Loucy (cell line): ENCODE results near the gene SHPK.

Source experiments
- H2AFZ ChIP-seq: fragments of 200-600 bp; sonication (generic); 2 replicates; pipeline ENCODE4 v1.6.0; 2016; ENCODE audit warnings: antibody characterized with exemption, mild to moderate bottlenecking, low read length, moderate library complexity
- H3F3A ChIP-seq: fragments of 200-600 bp; 2 replicates; pipeline ENCODE4 v1.6.0; 2016; ENCODE audit warnings: antibody characterized with exemption, low read depth, mild to moderate bottlenecking
- H3K27me3 ChIP-seq: fragments of 200-600 bp; sonication (generic); 2 replicates; pipeline ENCODE4 v1.6.1; 2014; ENCODE audit warnings: low read length, mild to moderate bottlenecking; ENCODE audit not compliant: insufficient read depth, poor library complexity, severe bottlenecking
- H3K36me3 ChIP-seq: fragments of 200-600 bp; sonication (generic); 2 replicates; pipeline ENCODE4 v1.6.1; 2016; ENCODE audit warnings: low read length; ENCODE audit not compliant: insufficient read depth
- H3K4me1 ChIP-seq: fragments of 200-600 bp; sonication (generic); 2 replicates; pipeline ENCODE4 v1.5.1; 2014; ENCODE audit warnings: low read length, mild to moderate bottlenecking; ENCODE audit not compliant: insufficient read depth, poor library complexity, severe bottlenecking
- H3K4me2 ChIP-seq: fragments of 200-600 bp; sonication (generic); 2 replicates; pipeline ENCODE4 v1.6.0; 2014; ENCODE audit warnings: antibody characterized with exemption, low read length, low read depth, mild to moderate bottlenecking; ENCODE audit not compliant: poor library complexity, severe bottlenecking
- H3K4me3 ChIP-seq: fragments of 200-600 bp; sonication (generic); 2 replicates; pipeline ENCODE4 v1.5.1; 2014; ENCODE audit warnings: low read length, mild to moderate bottlenecking, mixed read lengths; ENCODE audit not compliant: poor library complexity, severe bottlenecking
- H3K79me2 ChIP-seq: fragments of 200-600 bp; sonication (generic); 2 replicates; pipeline ENCODE4 v1.6.1; 2014; ENCODE audit warnings: low read length; ENCODE audit not compliant: insufficient read depth
- H3K9ac ChIP-seq: fragments of 200-600 bp; sonication (generic); 2 replicates; pipeline ENCODE4 v1.6.0; 2014; ENCODE audit warnings: mild to moderate bottlenecking, low read depth, low read length, moderate library complexity; ENCODE audit not compliant: poor library complexity, severe bottlenecking
- H3K9me2 ChIP-seq: fragments of 200-600 bp; sonication (generic); replicated peaks from 2 replicates; pipeline ENCODE4 v1.6.1; 2016; ENCODE audit warnings: low read depth, low read length, mixed read lengths
- H3K9me3 ChIP-seq: fragments of 200-600 bp; sonication (generic); 2 replicates; pipeline ENCODE4 v1.6.1; 2014; ENCODE audit warnings: mild to moderate bottlenecking, antibody characterized with exemption, low read length, low read depth; ENCODE audit not compliant: insufficient read depth
- H4K20me1 ChIP-seq: fragments of 200-600 bp; sonication (generic); 2 replicates; pipeline ENCODE4 v1.6.0; 2014; ENCODE audit warnings: antibody characterized with exemption, low read length, mild to moderate bottlenecking; ENCODE audit not compliant: insufficient read depth, poor library complexity, severe bottlenecking
- CTCF ChIP-seq: fragments of 200-600 bp; sonication (generic); conservative IDR thresholded peaks from 2 replicates; pipeline ENCODE4 v1.5.1; 2014; ENCODE audit warnings: mild to moderate bottlenecking, antibody characterized with exemption, low read length
- EZH2phosphoT487 ChIP-seq: fragments of 200-600 bp; IDR thresholded peaks from 2 replicates; pipeline ENCODE4 v1.6.1; 2018; ENCODE audit warnings: antibody characterized with exemption, mild to moderate bottlenecking, moderate library complexity, borderline replicate concordance

The SHPK gene

GRCh38 chr17:3603870-3604259, 32.2 kb downstream of the SHPK start:
- Histone ChIP-seq H3K4me2 (no peak overlapping the region), H2AFZ (no peak overlapping the region), H3K9me2 (no peaks in the 10 kb centered on the region), H3K9ac (no peak overlapping the region), H3K79me2 (no peaks in the 10 kb centered on the region), H3K4me1 (no peaks in the 10 kb centered on the region), H4K20me1 (no peaks in the 10 kb centered on the region), H3K9me3 (no peaks in the 10 kb centered on the region), H3F3A (no peaks in the 10 kb centered on the region), H3K36me3 (no peaks in the 10 kb centered on the region), H3K27me3 (no peaks in the 10 kb centered on the region), H3K4me3 (no peak overlapping the region)
- no peak for TF ChIP-seq CTCF
- no peak for TF ChIP-seq EZH2phosphoT487

- TF ChIP-seq EZH2phosphoT487 (no peak), CTCF (no peak)
- H3K9ac ChIP-seq, result no peak overlapping the region
- H3K79me2 ChIP-seq, result no peaks in the 10 kb centered on the region
- no peaks in the 10 kb centered on the region for H3K36me3 ChIP-seq
- H3K27me3 ChIP-seq, result no peaks in the 10 kb centered on the region
- H3K4me1 ChIP-seq, result no peaks in the 10 kb centered on the region
- no peak overlapping the region for H2AFZ ChIP-seq
- no peaks in the 10 kb centered on the region for H4K20me1 ChIP-seq
- H3K4me3 ChIP-seq, result no peak overlapping the region
- no peaks in the 10 kb centered on the region for H3F3A ChIP-seq
- no peak overlapping the region for H3K4me2 ChIP-seq
- H3K9me2 ChIP-seq, result no peaks in the 10 kb centered on the region
- no peaks in the 10 kb centered on the region for H3K9me3 ChIP-seq
Observed at GRCh38 chr17:3603119-3603869, 32.8 kb downstream of the SHPK start.

- no peak overlapping the region for H3K9ac ChIP-seq
- H4K20me1 ChIP-seq, result no peaks in the 10 kb centered on the region
- no peaks in the 10 kb centered on the region for H3K9me3 ChIP-seq
- TF ChIP-seq EZH2phosphoT487, result no peak
- TF ChIP-seq CTCF, result peak; percentile 69
- no peaks in the 10 kb centered on the region for H3K79me2 ChIP-seq
- H3F3A ChIP-seq, result no peaks in the 10 kb centered on the region
- H2AFZ ChIP-seq, result no peak overlapping the region
- H3K4me3 ChIP-seq, result no peak overlapping the region
- H3K4me2 ChIP-seq, result no peak overlapping the region
- H3K27me3 ChIP-seq, result no peaks in the 10 kb centered on the region
- no peaks in the 10 kb centered on the region for H3K36me3 ChIP-seq
- H3K4me1 ChIP-seq, result no peaks in the 10 kb centered on the region
- H3K9me2 ChIP-seq, result no peaks in the 10 kb centered on the region
Observed at GRCh38 chr17:3602499-3602898, 33.6 kb downstream of the SHPK start.
